HEK293T (cell line): ENCODE measurements around the gene TGM6.

Experiments used
- CTCF ChIA-PET: fragments of 350-600 bp; formaldehyde crosslinking; extraction: SDS; loops from one replicate; lab custom pipeline; 2021; ENCODE audit warnings: antibody characterized with exemption, inconsistent platforms; lab: Yijun Ruan, JAX
- POLR2A ChIA-PET: fragments of 350-600 bp; formaldehyde crosslinking; extraction: SDS; loops from one replicate; lab custom pipeline; 2020; ENCODE audit warnings: antibody characterized with exemption, inconsistent platforms; lab: Yijun Ruan, JAX
- DNase-seq: peaks from one replicate; pipeline ENCODE4 v3.0.0; 2012; ENCODE audit warnings: mixed read lengths; ENCODE audit errors: extremely low spot score
- ARNT ChIP-seq: fragments of 450-650 bp; IDR thresholded peaks from 2 replicates; pipeline ENCODE4 v1.6.1; 2017; ENCODE audit warnings: mild to moderate bottlenecking
- BHLHE40 ChIP-seq: fragments of 450-650 bp; IDR thresholded peaks from 2 replicates; pipeline ENCODE4 v1.6.1; 2016; ENCODE audit warnings: mild to moderate bottlenecking, moderate library complexity, borderline replicate concordance
- CTBP1 ChIP-seq: fragments of 450-650 bp; IDR thresholded peaks from 2 replicates; pipeline ENCODE4 v1.6.1; 2016; ENCODE audit warnings: borderline replicate concordance
- ELF4 ChIP-seq: fragments of 450-650 bp; IDR thresholded peaks from 2 replicates; pipeline ENCODE4 v1.6.1; 2017; ENCODE audit warnings: antibody characterized with exemption
- FOXA1 ChIP-seq: fragments of 450-650 bp; IDR thresholded peaks from 2 replicates; pipeline ENCODE4 v1.6.1; 2016; ENCODE audit warnings: mild to moderate bottlenecking
- FOXK2 ChIP-seq: fragments of 450-650 bp; IDR thresholded peaks from 2 replicates; pipeline ENCODE4 v1.6.1; 2016; ENCODE audit warnings: mild to moderate bottlenecking
- FOXM1 ChIP-seq: fragments of 450-650 bp; IDR thresholded peaks from 2 replicates; pipeline ENCODE4 v1.6.1; 2017; ENCODE audit warnings: mild to moderate bottlenecking, borderline replicate concordance
- HDGF ChIP-seq: fragments of 450-650 bp; IDR thresholded peaks from 2 replicates; pipeline ENCODE4 v1.6.1; 2017; ENCODE audit warnings: antibody characterized with exemption, borderline replicate concordance
- L3MBTL2 ChIP-seq: fragments of 450-650 bp; conservative IDR thresholded peaks from 2 replicates; pipeline ENCODE4 v1.6.1; 2016; ENCODE audit warnings: mild to moderate bottlenecking
- LEF1 ChIP-seq: fragments of 450-650 bp; IDR thresholded peaks from 2 replicates; pipeline ENCODE4 v1.6.1; 2017; ENCODE audit warnings: mild to moderate bottlenecking, borderline replicate concordance
- NFRKB ChIP-seq: fragments of 450-650 bp; IDR thresholded peaks from 2 replicates; pipeline ENCODE4 v1.6.1; 2016; ENCODE audit warnings: mild to moderate bottlenecking, moderate library complexity
- SP1 ChIP-seq: fragments of 450-650 bp; IDR thresholded peaks from 2 replicates; pipeline ENCODE4 v1.6.1; 2017
- SUZ12 ChIP-seq: fragments of 450-650 bp; IDR thresholded peaks from 2 replicates; pipeline ENCODE4 v1.6.1; 2016; ENCODE audit warnings: mild to moderate bottlenecking
- TARDBP ChIP-seq: fragments of 450-650 bp; IDR thresholded peaks from 2 replicates; pipeline ENCODE4 v1.6.1; 2016
- ZNF384 ChIP-seq: fragments of 450-650 bp; IDR thresholded peaks from 2 replicates; pipeline ENCODE4 v1.6.1; 2016
- TF ChIP-seq, protein P1 (sequence below): fragments of 450-650 bp; IDR thresholded peaks from 2 replicates; pipeline ENCODE4 v1.6.1; 2016

The TGM6 gene

DNA sequence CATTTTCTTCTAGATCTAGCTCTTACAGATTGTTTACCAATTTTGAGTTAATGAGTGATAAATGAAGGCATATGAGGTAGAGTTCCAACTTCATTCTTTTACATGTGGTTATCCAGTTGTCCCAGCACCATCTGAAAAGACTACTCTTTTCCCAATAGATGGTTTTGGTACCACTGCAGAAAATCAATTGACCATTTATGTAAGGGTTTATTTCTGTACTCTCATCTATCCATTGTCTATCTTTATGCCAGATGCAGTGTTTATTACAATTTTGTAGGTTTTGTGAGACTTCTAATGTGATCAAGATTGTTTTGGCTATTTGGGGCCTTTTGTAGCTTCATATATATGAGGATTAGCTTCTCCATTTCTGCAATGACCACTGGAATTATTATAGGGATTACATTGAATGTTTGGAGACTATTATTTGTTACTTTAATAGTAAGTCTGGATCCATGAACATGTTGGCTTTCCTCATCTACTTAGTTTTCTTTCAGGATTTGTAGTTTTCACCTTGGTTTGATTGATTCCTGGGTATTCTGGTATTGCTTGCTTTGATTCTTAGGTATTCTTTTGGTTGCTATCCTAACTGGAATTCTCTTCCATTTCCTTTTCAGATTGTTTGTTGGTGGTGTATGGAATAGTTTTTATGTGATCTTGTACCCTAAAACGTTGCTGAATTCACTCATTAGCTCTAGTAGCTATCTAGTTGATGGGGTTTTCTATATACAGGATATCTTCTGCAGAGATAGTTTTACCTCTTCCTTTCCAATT is 79.5 kb downstream of the TGM6 start:
- ChIA-PET CTCF (interaction anchor here (0.7 to 1.2 kb wide), 2 partner anchors 253 to 1684 kb away, joined by 3 read pairs; no protein-coding TSS in a partner anchor), POLR2A (interaction anchor here (0.6 to 2.4 kb wide), 2 partner anchors 9 to 838 kb away, joined by 3 to 12 read pairs; no protein-coding TSS in a partner anchor)
- TF ChIP-seq ZNF384 (no peak), FOXK2 (no peak), ELF4 (no peak), LEF1 (no peak), CTBP1 (no peak), FOXM1 (no peak), SUZ12 (no peak), BHLHE40 (no peak), SP1 (no peak), TARDBP (no peak), L3MBTL2 (no peak; the same call in 1 of the 2 replicates), NFRKB (no peak), HDGF (no peak), ARNT (no peak), FOXA1 (no peak)
- TF ChIP-seq, protein P1, sequence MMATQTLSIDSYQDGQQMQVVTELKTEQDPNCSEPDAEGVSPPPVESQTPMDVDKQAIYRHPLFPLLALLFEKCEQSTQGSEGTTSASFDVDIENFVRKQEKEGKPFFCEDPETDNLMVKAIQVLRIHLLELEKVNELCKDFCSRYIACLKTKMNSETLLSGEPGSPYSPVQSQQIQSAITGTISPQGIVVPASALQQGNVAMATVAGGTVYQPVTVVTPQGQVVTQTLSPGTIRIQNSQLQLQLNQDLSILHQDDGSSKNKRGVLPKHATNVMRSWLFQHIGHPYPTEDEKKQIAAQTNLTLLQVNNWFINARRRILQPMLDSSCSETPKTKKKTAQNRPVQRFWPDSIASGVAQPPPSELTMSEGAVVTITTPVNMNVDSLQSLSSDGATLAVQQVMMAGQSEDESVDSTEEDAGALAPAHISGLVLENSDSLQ: no peak
- DNase-seq: no peak

DNA sequence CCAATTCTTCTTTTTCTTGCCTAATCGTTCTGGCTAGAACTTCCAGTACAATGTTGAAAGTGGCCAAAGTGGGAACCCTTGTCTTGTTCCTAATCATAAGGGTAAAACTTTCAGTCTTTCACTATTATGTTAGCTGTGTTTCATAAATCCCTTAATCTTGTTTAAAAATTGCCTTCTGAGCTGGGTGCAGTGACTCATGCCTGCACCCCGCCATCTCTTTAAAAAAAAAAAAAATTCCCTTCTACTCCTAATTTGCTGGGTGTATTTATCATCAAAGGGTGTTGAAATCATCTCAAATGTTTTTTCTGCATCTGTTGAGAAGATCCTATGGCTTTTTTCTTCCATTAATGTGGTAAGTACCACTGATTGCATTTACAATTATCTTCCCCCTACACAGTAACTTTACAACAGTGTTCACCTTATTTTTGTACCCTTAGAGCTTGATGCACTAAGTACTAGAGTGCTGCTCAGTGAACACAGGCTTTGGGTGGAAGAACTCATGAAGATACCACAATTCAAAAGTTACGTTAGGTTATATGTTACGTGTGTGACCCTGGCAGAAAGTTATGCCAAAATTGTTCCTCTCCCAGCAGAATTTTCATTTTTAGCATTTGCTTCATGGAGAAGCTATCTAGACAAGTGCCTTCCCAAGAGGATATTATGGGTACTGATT is 80.2 kb downstream of the TGM6 start:
- ChIA-PET CTCF (interaction anchor here (0.7 to 1.2 kb wide), 3 partner anchors 61 to 1685 kb away, joined by 3 read pairs; no protein-coding TSS in a partner anchor), POLR2A (interaction anchor here (0.6 to 2.4 kb wide), 3 partner anchors 8 to 837 kb away, joined by 3 to 12 read pairs (median 5); partner anchors contain the start of gene SNRPB)
- no peak for DNase-seq
- no peak for TF ChIP-seq SP1
- no peak for TF ChIP-seq HDGF
- no peak for TF ChIP-seq ZNF384
- TF ChIP-seq FOXA1: no peak
- TF ChIP-seq TARDBP: no peak
- no peak for TF ChIP-seq FOXM1
- no peak for TF ChIP-seq ELF4
- no peak for TF ChIP-seq BHLHE40
- TF ChIP-seq ARNT: no peak
- no peak for TF ChIP-seq FOXK2
- no peak for TF ChIP-seq SUZ12
- TF ChIP-seq, protein P1: no peak
- TF ChIP-seq L3MBTL2: no peak
- TF ChIP-seq LEF1: no peak
- no peak for TF ChIP-seq NFRKB
- no peak for TF ChIP-seq CTBP1

DNA sequence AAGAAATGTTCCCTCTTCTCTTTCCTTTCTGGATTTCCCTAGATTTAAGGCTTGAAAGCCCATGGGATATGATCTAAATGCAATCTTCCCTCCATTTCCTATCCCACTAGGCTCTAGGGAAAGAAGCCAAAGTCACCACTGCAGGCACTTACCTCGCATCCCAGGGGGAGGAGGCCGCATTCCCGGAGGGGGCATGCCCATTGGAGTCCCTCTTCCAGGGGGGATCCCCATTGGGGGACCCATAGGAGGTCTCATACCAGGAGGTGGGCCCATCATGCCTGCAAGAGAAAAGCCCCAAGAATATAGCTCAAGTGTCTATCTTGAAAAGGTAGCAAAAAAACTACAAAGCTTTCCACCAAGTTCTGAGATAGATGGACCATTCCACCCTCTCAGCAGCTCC is 81.8 kb downstream of the TGM6 start:
- ChIA-PET POLR2A (interaction anchor here (0.9 kb wide), 2 partner anchors 179 to 189 kb away, joined by 3 read pairs; no protein-coding TSS in a partner anchor), CTCF (no interaction called here)
- no peak for DNase-seq
- TF ChIP-seq, protein P1: no peak
- TF ChIP-seq SUZ12 (no peak), FOXK2 (no peak), FOXM1 (no peak), FOXA1 (no peak)

DNA sequence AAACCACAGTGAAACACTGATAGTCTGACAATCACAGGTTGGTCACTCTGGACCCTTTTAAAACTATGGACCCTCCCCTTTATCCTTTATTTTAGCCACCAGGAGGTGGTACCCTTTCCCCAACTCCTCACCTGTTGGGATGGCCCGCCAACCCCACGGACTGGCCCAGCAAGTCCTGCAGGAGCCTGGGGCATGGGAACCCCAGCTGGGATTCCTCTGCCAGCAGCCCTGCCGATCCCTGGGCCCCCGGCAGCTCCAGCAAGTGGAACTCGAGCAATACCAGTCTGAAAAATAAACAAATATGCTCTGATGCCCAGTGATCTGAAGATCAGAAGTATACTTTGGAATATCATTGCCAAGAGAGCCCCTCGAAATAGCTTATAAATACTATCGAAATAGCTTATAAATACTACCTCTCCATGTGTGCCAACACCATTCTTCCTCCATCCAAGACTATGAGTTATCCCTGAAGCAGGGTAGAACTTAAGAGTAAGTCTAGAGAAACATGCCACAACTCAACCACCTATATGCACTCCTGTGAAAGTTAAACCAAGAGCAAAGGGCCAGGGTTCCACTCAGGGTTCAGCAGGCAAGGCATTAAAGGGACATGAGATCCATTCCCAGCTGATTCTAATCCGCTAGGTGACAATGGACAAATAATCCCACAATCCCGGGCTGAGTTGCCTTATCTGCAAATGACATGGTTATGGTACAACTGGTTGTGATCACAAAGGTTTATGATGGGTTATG is 83.1 kb downstream of the TGM6 start:
- ChIA-PET CTCF (no interaction called here), POLR2A (no interaction called here)
- TF ChIP-seq LEF1: no peak
- TF ChIP-seq, protein P1: no peak
- no peak for TF ChIP-seq SP1
- TF ChIP-seq BHLHE40: no peak
- TF ChIP-seq FOXK2: no peak
- no peak for TF ChIP-seq FOXA1
- TF ChIP-seq SUZ12: no peak
- no peak for TF ChIP-seq NFRKB
- no peak for DNase-seq

DNA sequence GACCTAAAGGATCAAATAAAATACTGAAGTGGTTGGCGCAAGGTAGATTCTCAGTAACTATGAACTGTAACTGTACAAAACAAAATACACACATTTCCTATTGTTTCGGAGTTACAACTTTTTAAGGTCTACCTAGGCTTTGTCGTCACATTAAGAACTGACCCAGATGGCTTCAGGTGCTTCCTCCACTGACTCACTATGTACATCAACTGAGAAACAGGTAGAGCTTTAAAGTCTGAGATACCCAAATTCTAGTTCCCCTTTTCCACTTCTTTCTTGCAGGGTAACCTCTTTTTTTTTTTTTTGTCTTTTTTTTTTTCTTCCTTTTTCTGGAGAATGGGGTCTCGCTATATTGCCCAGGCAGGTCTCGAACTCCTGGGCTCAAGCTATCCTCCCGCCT is 84.4 kb downstream of the TGM6 start:
- ChIA-PET CTCF (no interaction called here), POLR2A (no interaction called here)
- TF ChIP-seq SP1 (no peak), ZNF384 (no peak), FOXM1 (no peak)
- no peak for DNase-seq
